H9 (cell line): Measurements from ENCODE around the gene SCD5. TPM values are rescaled to one million over a fixed set of nuclear protein-coding genes. Genes with fewer than 3 reads are reported as not detected.

Experiments used
- DNase-seq: peaks from one replicate; pipeline ENCODE4 v3.0.0-alpha.2; 2017
- H2AFZ ChIP-seq: one replicate; pipeline ENCODE4 v1.6.1; 2013; ENCODE audit warnings: mild to moderate bottlenecking, low read length, control low read depth, moderate library complexity
- H2AK5ac ChIP-seq: 2 replicates; pipeline ENCODE4 v1.6.1; 2013; ENCODE audit warnings: low read length, control low read depth, mixed read lengths; ENCODE audit not compliant: insufficient read length
- H2BK120ac ChIP-seq: one replicate; pipeline ENCODE4 v1.6.1; 2013; ENCODE audit warnings: low read depth, mild to moderate bottlenecking, low read length, control low read depth, inconsistent platforms; ENCODE audit not compliant: poor library complexity, severe bottlenecking
- H2BK12ac ChIP-seq: 2 replicates; pipeline ENCODE4 v1.6.1; 2013; ENCODE audit warnings: low read length, control low read depth, mixed read lengths, low read depth; ENCODE audit not compliant: insufficient read length
- H2BK15ac ChIP-seq: 2 replicates; pipeline ENCODE4 v1.6.1; 2013; ENCODE audit warnings: low read depth, low read length, control low read depth
- H2BK20ac ChIP-seq: one replicate; pipeline ENCODE4 v1.6.1; 2013; ENCODE audit warnings: low read depth, mild to moderate bottlenecking, low read length, control low read depth, inconsistent platforms; ENCODE audit not compliant: poor library complexity, severe bottlenecking
- H2BK5ac ChIP-seq: 2 replicates; pipeline ENCODE4 v1.6.1; 2013; ENCODE audit warnings: low read length, control low read depth, mixed read lengths; ENCODE audit not compliant: insufficient read length
- H3K14ac ChIP-seq: 2 replicates; pipeline ENCODE4 v1.6.1; 2013; ENCODE audit warnings: low read length, control low read depth; ENCODE audit not compliant: insufficient read depth
- H3K18ac ChIP-seq: 2 replicates; pipeline ENCODE4 v1.6.1; 2013; ENCODE audit warnings: low read depth, mild to moderate bottlenecking, mixed read lengths, low read length, control low read depth; ENCODE audit not compliant: insufficient read length
- H3K23ac ChIP-seq: 2 replicates; pipeline ENCODE4 v1.6.1; 2013; ENCODE audit warnings: low read length, control low read depth, mixed read lengths, low read depth; ENCODE audit not compliant: insufficient read length
- H3K23me2 ChIP-seq: 2 replicates; pipeline ENCODE4 v1.6.1; 2013; ENCODE audit warnings: low read depth, mild to moderate bottlenecking, mixed read lengths, low read length, control low read depth; ENCODE audit not compliant: insufficient read length, poor library complexity, severe bottlenecking
- H3K27ac ChIP-seq: 2 replicates; pipeline ENCODE4 v1.5.1; 2013; ENCODE audit warnings: low read length, control low read depth, mixed read lengths, low read depth; ENCODE audit not compliant: insufficient read length
- H3K27me3 ChIP-seq: 2 replicates; pipeline ENCODE4 v1.6.1; 2013; ENCODE audit warnings: low read length, control low read depth, inconsistent platforms; ENCODE audit not compliant: insufficient read depth
- H3K4ac ChIP-seq: 2 replicates; pipeline ENCODE4 v1.6.1; 2013; ENCODE audit warnings: low read depth, mild to moderate bottlenecking, control low read depth, inconsistent platforms, low read length, moderate library complexity
- H3K4me1 ChIP-seq: 2 replicates; pipeline ENCODE4 v1.6.1; 2013; ENCODE audit warnings: low read length, control low read depth, inconsistent platforms; ENCODE audit not compliant: insufficient read depth
- H3K4me2 ChIP-seq: 2 replicates; pipeline ENCODE4 v1.6.1; 2013; ENCODE audit warnings: low read length, control low read depth, mixed read lengths; ENCODE audit not compliant: insufficient read length, insufficient read depth
- H3K56ac ChIP-seq: 2 replicates; pipeline ENCODE4 v1.6.1; 2013; ENCODE audit warnings: low read depth, mild to moderate bottlenecking, mixed read lengths, low read length, control low read depth; ENCODE audit not compliant: insufficient read length
- H3K79me1 ChIP-seq: 2 replicates; pipeline ENCODE4 v1.6.1; 2013; ENCODE audit warnings: low read depth, mild to moderate bottlenecking, moderate library complexity, low read length, control low read depth, inconsistent platforms; ENCODE audit not compliant: insufficient read depth, poor library complexity, severe bottlenecking
- H3K79me2 ChIP-seq: 2 replicates; pipeline ENCODE4 v1.6.1; 2013; ENCODE audit warnings: low read length, control low read depth, inconsistent platforms; ENCODE audit not compliant: insufficient read depth
- H3K9ac ChIP-seq: 2 replicates; pipeline ENCODE4 v1.6.1; 2013; ENCODE audit warnings: low read length, control low read depth, mixed read lengths; ENCODE audit not compliant: insufficient read length; ENCODE audit errors: extremely low read depth
- H3K9me3 ChIP-seq: one replicate; pipeline ENCODE4 v1.6.1; 2013; ENCODE audit warnings: low read depth, low read length, inconsistent platforms; ENCODE audit not compliant: control insufficient read depth
- H3T11ph ChIP-seq: one replicate; pipeline ENCODE4 v1.6.1; 2013; ENCODE audit warnings: mild to moderate bottlenecking, low read length, control low read depth, inconsistent platforms
- H4K20me1 ChIP-seq: one replicate; pipeline ENCODE4 v1.6.1; 2013; ENCODE audit not compliant: control insufficient read depth, insufficient read length, insufficient read depth
- H4K5ac ChIP-seq: 2 replicates; pipeline ENCODE4 v1.6.1; 2013; ENCODE audit warnings: low read depth, mild to moderate bottlenecking, mixed read lengths, low read length, control low read depth; ENCODE audit not compliant: insufficient read length
- H4K8ac ChIP-seq: replicated peaks from 2 replicates; pipeline ENCODE4 v1.6.1; 2013; ENCODE audit warnings: low read length, control low read depth, mixed read lengths, low read depth; ENCODE audit not compliant: insufficient read length
- H4K91ac ChIP-seq: 2 replicates; pipeline ENCODE4 v1.6.1; 2013; ENCODE audit warnings: low read depth, mild to moderate bottlenecking, moderate library complexity, mixed read lengths, low read length, control low read depth; ENCODE audit not compliant: insufficient read length
- H3K27ac Mint-ChIP-seq, 3 experiments: 2 replicates in 2 of 3; 3 replicates in 1 of 3; pipeline ENCODE4 v1.8.0; 2020 to 2021; ENCODE audit warnings: mixed read lengths in 3 of 3, mild to moderate bottlenecking in 1 of 3, moderate library complexity in 1 of 3
- H3K27me3 Mint-ChIP-seq: 2 replicates; pipeline ENCODE4 v1.8.0; 2021; ENCODE audit warnings: low read depth, mild to moderate bottlenecking, moderate library complexity, mixed read lengths
- H3K36me3 Mint-ChIP-seq, 3 experiments: 2 replicates in 2 of 3; 3 replicates in 1 of 3; pipeline ENCODE4 v1.8.0; 2020 to 2021; ENCODE audit warnings: low read depth in 3 of 3, mixed read lengths in 3 of 3; ENCODE audit not compliant: insufficient read depth in 1 of 3
- H3K4me1 Mint-ChIP-seq, 2 experiments: 2 replicates each; pipeline ENCODE4 v1.8.0; 2020; ENCODE audit warnings: mixed read lengths in 2 of 2
- H3K4me3 Mint-ChIP-seq, 2 experiments: 2 replicates in 1 of 2; 3 replicates in 1 of 2; pipeline ENCODE4 v1.8.0; 2020 to 2021; ENCODE audit warnings: mild to moderate bottlenecking in 2 of 2, mixed read lengths in 2 of 2, moderate library complexity in 1 of 2
- H3K9me3 Mint-ChIP-seq, 2 experiments: 2 replicates in 1 of 2; 3 replicates in 1 of 2; pipeline ENCODE4 v1.8.0; 2020; ENCODE audit warnings: mild to moderate bottlenecking in 2 of 2, mixed read lengths in 2 of 2, moderate library complexity in 1 of 2
- WGBS: extraction: QIAGEN DNeasy Blood & Tissue Kit; methylation state at CpG from one replicate; pipeline ENCODE4 v1.1.7; 2013; ENCODE audit warnings: missing lambda C conversion rate, low lambda C conversion rate, mixed read lengths; ENCODE audit not compliant: insufficient read length; ENCODE audit errors: extremely low coverage; 5-methylcytosine and 5-hydroxymethylcytosine counted together
- total RNA-seq: library from RNA; stranded (reverse); gene quantifications from 2 replicates; pipeline ENCODE4 v1.2.1, GENCODE V29; 2021
- TF ChIP-seq, protein P1 (sequence below): fragments of 200-600 bp; sonication (generic); conservative IDR thresholded peaks from 3 replicates; pipeline ENCODE4 v1.8.0; 2021; ENCODE audit warnings: antibody characterized with exemption, mild to moderate bottlenecking

The SCD5 gene
- total RNA-seq, 1 experiment from 2014 or later = 0.68 TPM

DNA sequence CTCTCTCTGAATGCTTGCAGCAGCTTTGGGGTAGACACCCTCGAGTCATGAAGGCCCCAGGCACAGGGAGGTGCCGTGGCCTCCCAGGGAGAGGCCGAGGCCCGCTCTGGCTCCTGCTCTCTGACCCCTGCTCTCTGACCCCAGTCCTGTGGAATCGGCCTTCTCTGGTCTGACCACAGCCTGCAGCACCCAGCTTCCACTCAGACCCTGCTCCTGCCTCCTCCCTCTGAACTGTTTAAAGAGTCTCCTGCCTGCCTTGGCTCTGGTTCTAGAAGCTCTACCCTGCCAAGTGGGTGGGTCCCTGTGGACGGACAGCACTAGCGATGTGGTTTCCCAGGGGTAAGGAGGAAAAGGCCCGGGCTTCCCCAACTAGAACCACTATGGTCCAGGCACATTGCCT lies 158.6 kb downstream of the SCD5 start:
- Histone ChIP-seq H3K79me2 (no peaks in the 10 kb centered on the region), H3K14ac (no peak overlapping the region), H2AFZ (no peak overlapping the region), H3K27me3 (no peaks in the 10 kb centered on the region), H3T11ph (no peak overlapping the region), H2BK15ac (no peak overlapping the region), H3K9me3 (no peaks in the 10 kb centered on the region), H3K79me1 (no peaks in the 10 kb centered on the region), H4K20me1 (no peaks in the 10 kb centered on the region), H3K4ac (no peak overlapping the region), H3K27ac (no peak overlapping the region), H3K23me2 (no peaks in the 10 kb centered on the region), H2BK120ac (no peak overlapping the region), H2BK20ac (no peak overlapping the region), H4K91ac (no peak overlapping the region), H3K18ac (no peak overlapping the region), H2AK5ac (no peak overlapping the region), H3K9ac (no peak overlapping the region), H2BK12ac (no peak overlapping the region), H3K4me1 (no peaks in the 10 kb centered on the region), H4K5ac (no peak overlapping the region), H3K56ac (no peak overlapping the region), H4K8ac (no peak overlapping the region), H3K23ac (no peak overlapping the region), H2BK5ac (no peak overlapping the region), H3K4me2 (no peak overlapping the region)
- peaks cover 5% of the 10 kb centered on the region for H3K27me3 Mint-ChIP-seq
- no peaks in the 10 kb centered on the region for H3K9me3 Mint-ChIP-seq
- H3K36me3 Mint-ChIP-seq = no peaks in the 10 kb centered on the region
- no peak overlapping the region for H3K4me3 Mint-ChIP-seq
- peaks cover 0 to 6% of the 10 kb centered on the region in 2 experiments; a peak in 2 of 4 replicates for H3K4me1 Mint-ChIP-seq
- no peak for DNase-seq
- TF ChIP-seq, protein P1, sequence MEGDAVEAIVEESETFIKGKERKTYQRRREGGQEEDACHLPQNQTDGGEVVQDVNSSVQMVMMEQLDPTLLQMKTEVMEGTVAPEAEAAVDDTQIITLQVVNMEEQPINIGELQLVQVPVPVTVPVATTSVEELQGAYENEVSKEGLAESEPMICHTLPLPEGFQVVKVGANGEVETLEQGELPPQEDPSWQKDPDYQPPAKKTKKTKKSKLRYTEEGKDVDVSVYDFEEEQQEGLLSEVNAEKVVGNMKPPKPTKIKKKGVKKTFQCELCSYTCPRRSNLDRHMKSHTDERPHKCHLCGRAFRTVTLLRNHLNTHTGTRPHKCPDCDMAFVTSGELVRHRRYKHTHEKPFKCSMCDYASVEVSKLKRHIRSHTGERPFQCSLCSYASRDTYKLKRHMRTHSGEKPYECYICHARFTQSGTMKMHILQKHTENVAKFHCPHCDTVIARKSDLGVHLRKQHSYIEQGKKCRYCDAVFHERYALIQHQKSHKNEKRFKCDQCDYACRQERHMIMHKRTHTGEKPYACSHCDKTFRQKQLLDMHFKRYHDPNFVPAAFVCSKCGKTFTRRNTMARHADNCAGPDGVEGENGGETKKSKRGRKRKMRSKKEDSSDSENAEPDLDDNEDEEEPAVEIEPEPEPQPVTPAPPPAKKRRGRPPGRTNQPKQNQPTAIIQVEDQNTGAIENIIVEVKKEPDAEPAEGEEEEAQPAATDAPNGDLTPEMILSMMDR = no peak
- WGBS = no CpG with 5 or more reads among the region's 8 CpGs
- H3K27ac Mint-ChIP-seq = no peak overlapping the region; a peak in 1 of 7 replicates
